Posterior cingulate gyrus (tissue), 11 donors: Measurements from ENCODE around the gene CIBAR2.
A peak's percentile ranks its signal among the peaks of the same experiment; 100 is the strongest.

Experiments used
- DNase-seq, 10 donors: peaks; one replicate each; pipeline versions ENCODE4 v3.0.0 to v3.0.0-alpha.2; 2020 to 2021; ENCODE audit warnings: mixed read lengths in 3 of 10
- intact Hi-C: fragments of 100-400 bp; cut with DNase I; formaldehyde crosslinking; loops from one replicate; pipeline ENCODE4 v1.15.1; 2023

Gene CIBAR2

DNA sequence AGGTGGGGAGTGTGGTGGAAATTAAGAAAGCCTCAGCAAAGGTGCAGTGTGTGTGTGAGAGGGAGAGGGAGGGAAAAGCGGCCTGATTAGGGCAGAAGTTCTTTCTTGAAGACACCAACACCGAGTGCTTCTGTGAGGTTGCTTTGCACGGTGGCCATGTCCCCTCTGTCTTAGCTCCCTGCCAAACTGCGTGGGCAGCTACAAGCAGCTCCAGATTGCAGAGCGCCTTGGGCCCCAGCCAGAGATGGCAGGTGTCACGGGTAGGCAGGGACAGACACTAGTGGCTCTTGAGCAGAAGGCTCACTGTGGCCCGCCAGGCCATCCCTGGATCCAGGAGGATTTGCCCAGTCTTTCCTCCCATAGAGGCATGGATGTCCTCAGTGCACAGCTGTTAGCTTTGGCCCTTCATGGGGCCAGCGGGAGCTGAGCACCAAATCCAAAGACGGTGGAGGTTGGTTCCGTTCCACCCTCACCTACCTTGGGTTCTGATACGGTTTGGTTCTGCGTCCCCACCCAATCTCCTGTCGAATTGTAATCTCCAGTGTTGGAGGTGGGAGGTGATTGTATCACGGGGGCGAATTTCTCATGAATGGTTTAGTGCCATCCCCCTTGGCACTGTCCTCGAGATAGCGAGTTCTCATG, 63.2 kb downstream of the CIBAR2 start:
- intact Hi-C loops, result no loop called here

More for the DNA sequence above, 63.2 kb downstream of the CIBAR2 start:
- peak in 7 of 10 donors; percentile 50 to 93 (median 83) for DNase-seq
